GM12878 (cell line): Measurements from ENCODE around the gene CAB39. TPM values are rescaled to one million over a fixed set of nuclear protein-coding genes. Genes with fewer than 3 reads are reported as not detected.

Experiments
- BACH1 ChIP-seq: fragments of 450-650 bp; IDR thresholded peaks from 2 replicates; pipeline ENCODE4 v1.6.1; 2017; ENCODE audit warnings: mild to moderate bottlenecking, borderline replicate concordance
- CBX3 ChIP-seq: fragments of 200-600 bp; sonication (generic); IDR thresholded peaks from 2 replicates; pipeline ENCODE4 v1.6.1; 2016; ENCODE audit warnings: low read depth, borderline replicate concordance
- E2F4 ChIP-seq: IDR thresholded peaks from 2 replicates; pipeline ENCODE4 v1.6.1; 2012; ENCODE audit warnings: low read depth, low read length, improper control_type of control experiment
- ETV6 ChIP-seq, 2 experiments: fragments of 450-650 bp in 1 of 2; IDR thresholded peaks in 1 of 2; conservative IDR thresholded peaks in 1 of 2; 2 replicates each; pipeline ENCODE4 v1.6.1; 2014; ENCODE audit warnings: antibody characterized with exemption in 1 of 2, borderline replicate concordance in 1 of 2, low read depth in 1 of 2, mild to moderate bottlenecking in 1 of 2, moderate library complexity in 1 of 2
- FOS ChIP-seq: IDR thresholded peaks from 3 replicates; pipeline ENCODE4 v1.6.1; 2011; ENCODE audit warnings: borderline replicate concordance; ENCODE audit not compliant: insufficient read length; ENCODE audit errors: extremely low read depth
- FOXK2 ChIP-seq: fragments of 450-650 bp; IDR thresholded peaks from 2 replicates; pipeline ENCODE4 v1.6.1; 2017; ENCODE audit warnings: mild to moderate bottlenecking, moderate library complexity
- FOXM1 ChIP-seq: IDR thresholded peaks from 2 replicates; pipeline ENCODE4 v1.6.1; 2012; ENCODE audit warnings: low read depth, mild to moderate bottlenecking, inconsistent platforms, low read length, moderate library complexity
- GABPA ChIP-seq: IDR thresholded peaks from 2 replicates; pipeline ENCODE4 v1.6.1; 2014; ENCODE audit warnings: antibody characterized with exemption, low read depth, mild to moderate bottlenecking, inconsistent platforms
- GATAD2B ChIP-seq: fragments of 450-650 bp; conservative IDR thresholded peaks from 2 replicates; pipeline ENCODE4 v1.6.1; 2017; ENCODE audit warnings: low read depth, mild to moderate bottlenecking, moderate library complexity
- HDAC2 ChIP-seq: fragments of 200-600 bp; sonication (generic); IDR thresholded peaks from 2 replicates; pipeline ENCODE4 v1.6.1; 2017
- HDAC6 ChIP-seq: fragments of 200-600 bp; sonication (generic); IDR thresholded peaks from one replicate; pipeline ENCODE4 v1.8.0; 2017; ENCODE audit warnings: antibody characterized with exemption; ENCODE audit not compliant: unreplicated experiment
- HSF1 ChIP-seq: fragments of 150-350 bp; IDR thresholded peaks from 2 replicates; pipeline ENCODE4 v1.6.1; 2014; ENCODE audit warnings: mild to moderate bottlenecking, low read depth, low read length
- IKZF1 ChIP-seq: fragments of 450-650 bp; conservative IDR thresholded peaks from 2 replicates; pipeline ENCODE4 v1.6.1; 2017; ENCODE audit warnings: antibody characterized with exemption, mild to moderate bottlenecking
- KAT2A ChIP-seq: conservative IDR thresholded peaks from 2 replicates; pipeline ENCODE4 v1.6.1; 2011; ENCODE audit warnings: low read depth, low read length; ENCODE audit not compliant: control insufficient read depth
- MEF2A ChIP-seq: IDR thresholded peaks from 2 replicates; pipeline ENCODE4 v1.6.1; 2011; ENCODE audit warnings: low read depth, mild to moderate bottlenecking, low read length, moderate library complexity; ENCODE audit not compliant: insufficient read depth
- MEF2B ChIP-seq: fragments of 450-650 bp; IDR thresholded peaks from 2 replicates; pipeline ENCODE4 v1.6.1; 2018; ENCODE audit warnings: mild to moderate bottlenecking, moderate library complexity; ENCODE audit not compliant: partially characterized antibody, poor library complexity, severe bottlenecking
- MTA3 ChIP-seq: IDR thresholded peaks from 2 replicates; pipeline ENCODE4 v1.6.1; 2012; ENCODE audit warnings: low read length, inconsistent platforms, borderline replicate concordance
- MYC ChIP-seq: IDR thresholded peaks from 2 replicates; pipeline ENCODE4 v1.6.1; 2011; ENCODE audit warnings: mild to moderate bottlenecking, low read length, moderate library complexity, inconsistent platforms; ENCODE audit not compliant: insufficient read depth, insufficient replicate concordance, insufficient read length, severe bottlenecking
- NR2C2 ChIP-seq: IDR thresholded peaks from 2 replicates; pipeline ENCODE4 v1.6.1; 2011; ENCODE audit warnings: borderline replicate concordance, low read depth; ENCODE audit not compliant: control insufficient read depth, insufficient read length
- RAD21 ChIP-seq: IDR thresholded peaks from 2 replicates; pipeline ENCODE4 v1.6.1; 2011; ENCODE audit warnings: mild to moderate bottlenecking, low read depth, low read length, moderate library complexity; ENCODE audit not compliant: insufficient read depth
- ZNF207 ChIP-seq: fragments of 450-650 bp; IDR thresholded peaks from 2 replicates; pipeline ENCODE4 v1.6.1; 2014; ENCODE audit warnings: antibody characterized with exemption, mild to moderate bottlenecking, borderline replicate concordance
- ZNF217 ChIP-seq: fragments of 450-650 bp; IDR thresholded peaks from 2 replicates; pipeline ENCODE4 v1.6.1; 2017; ENCODE audit warnings: antibody characterized with exemption, mild to moderate bottlenecking
- ZNF274 ChIP-seq: IDR thresholded peaks from one replicate; pipeline ENCODE4 v1.8.0; 2011; ENCODE audit not compliant: insufficient read length, insufficient read depth
- ZSCAN29 ChIP-seq: fragments of 450-650 bp; IDR thresholded peaks from 2 replicates; pipeline ENCODE4 v1.6.1; 2017; ENCODE audit warnings: mild to moderate bottlenecking, moderate library complexity
- polyA plus RNA-seq, 11 experiments: library from polyadenylated mRNA; depleted of rRNA in 4 of 11; unstranded in 6 of 11; stranded (reverse) in 5 of 11; fragments of >200 nt; fragmentation: Nextera tagmentation in 4 of 11; fragmentation: Illumina TruSeq in 1 of 11; extraction: Ambion mirVana in 4 of 11; extraction: Trizol in 1 of 11; gene quantifications; 1 replicate in 1 of 11; 2 replicates in 10 of 11; pipeline versions ENCODE4 v1.2.1 to v1.2.3, GENCODE V29; 2011 to 2016; ENCODE audit warnings: inconsistent platforms in 2 of 11, missing spikeins in 2 of 11, low read depth in 1 of 11
- total RNA-seq, 4 experiments: library from RNA; depleted of rRNA in 3 of 4; stranded (reverse); fragments of >200 nt in 3 of 4; fragmentation: Illumina TruSeq in 1 of 4; extraction: Trizol in 1 of 4; gene quantifications; 2 replicates each; pipeline versions ENCODE4 v1.2.1 to v1.2.3, GENCODE V29; 2013 to 2021
- TF ChIP-seq, protein P1 (sequence below): fragments of 450-650 bp; IDR thresholded peaks from 2 replicates; pipeline ENCODE4 v1.6.1; 2017; ENCODE audit warnings: low read depth, mild to moderate bottlenecking, moderate library complexity

CAB39 gene
- total and polyA plus RNA-seq, 10 of the 15 experiments (the other 5 are each of a cell fraction or from before 2014, with no cell fraction given): 13.3 to 129 (median 62.9) TPM

DNA sequence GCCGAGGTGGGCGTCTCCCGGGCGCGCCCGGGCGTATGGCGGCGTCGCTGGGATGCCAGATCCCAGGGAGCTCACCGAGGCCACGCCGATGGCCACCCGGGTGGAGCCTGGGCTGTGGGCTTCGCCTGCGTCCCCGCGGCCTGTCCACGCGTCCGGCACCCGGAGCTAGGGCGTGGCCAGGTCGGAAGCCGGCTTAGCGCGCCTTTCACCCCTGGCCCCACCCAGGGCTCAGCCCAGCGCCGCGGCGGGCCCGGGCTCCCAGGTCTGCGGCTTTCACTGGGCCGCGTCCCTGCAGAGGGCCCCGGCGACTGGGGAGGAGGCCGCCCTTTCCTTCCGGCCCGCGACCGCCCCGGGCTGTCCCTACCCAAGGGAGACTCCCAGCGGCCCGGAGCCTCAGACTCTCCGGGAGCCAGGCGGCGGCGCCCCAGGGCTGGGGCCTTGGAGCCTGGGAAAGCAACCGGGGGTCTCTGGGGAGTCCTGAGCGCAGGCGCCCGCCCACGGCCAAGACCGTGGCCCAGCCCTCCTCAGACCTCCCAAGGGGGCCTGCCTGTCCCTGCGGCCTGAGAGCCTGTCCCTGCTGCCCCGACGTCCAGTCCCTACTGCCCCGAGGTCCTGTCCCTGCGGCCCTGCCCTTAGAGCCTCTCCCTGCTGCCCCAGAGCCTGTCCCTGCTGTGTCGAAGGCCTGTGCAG is 115.8 kb downstream of the CAB39 start (continued):
- TF ChIP-seq ETV6 (conservative IDR thresholded peaks at IDR 0.05 in 1 of 2, IDR thresholded peaks at IDR 0.05 in 1 of 2; ENCODE audit: borderline replicate concordance in 1 of 2, low read depth in 1 of 2) (no peak), BACH1 (no peak), ZNF274 (no peak), HDAC6 (peak; percentile 39), NR2C2 (no peak), MEF2B (peak; percentile 11), E2F4 (no peak), HDAC2 (no peak), MTA3 (no peak), MYC (no peak), FOXM1 (no peak), HSF1 (no peak), ZNF217 (no peak), ZNF207 (no peak), GATAD2B (no peak), FOXK2 (no peak), CBX3 (no peak), KAT2A (no peak), RAD21 (no peak), IKZF1 (peak; percentile 52), FOS (no peak), ZSCAN29 (no peak), GABPA (no peak), MEF2A (no peak)
- TF ChIP-seq, protein P1, sequence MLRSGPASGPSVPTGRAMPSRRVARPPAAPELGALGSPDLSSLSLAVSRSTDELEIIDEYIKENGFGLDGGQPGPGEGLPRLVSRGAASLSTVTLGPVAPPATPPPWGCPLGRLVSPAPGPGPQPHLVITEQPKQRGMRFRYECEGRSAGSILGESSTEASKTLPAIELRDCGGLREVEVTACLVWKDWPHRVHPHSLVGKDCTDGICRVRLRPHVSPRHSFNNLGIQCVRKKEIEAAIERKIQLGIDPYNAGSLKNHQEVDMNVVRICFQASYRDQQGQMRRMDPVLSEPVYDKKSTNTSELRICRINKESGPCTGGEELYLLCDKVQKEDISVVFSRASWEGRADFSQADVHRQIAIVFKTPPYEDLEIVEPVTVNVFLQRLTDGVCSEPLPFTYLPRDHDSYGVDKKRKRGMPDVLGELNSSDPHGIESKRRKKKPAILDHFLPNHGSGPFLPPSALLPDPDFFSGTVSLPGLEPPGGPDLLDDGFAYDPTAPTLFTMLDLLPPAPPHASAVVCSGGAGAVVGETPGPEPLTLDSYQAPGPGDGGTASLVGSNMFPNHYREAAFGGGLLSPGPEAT: no peak
